ENCODE data around the gene BMPR2.

DNA sequence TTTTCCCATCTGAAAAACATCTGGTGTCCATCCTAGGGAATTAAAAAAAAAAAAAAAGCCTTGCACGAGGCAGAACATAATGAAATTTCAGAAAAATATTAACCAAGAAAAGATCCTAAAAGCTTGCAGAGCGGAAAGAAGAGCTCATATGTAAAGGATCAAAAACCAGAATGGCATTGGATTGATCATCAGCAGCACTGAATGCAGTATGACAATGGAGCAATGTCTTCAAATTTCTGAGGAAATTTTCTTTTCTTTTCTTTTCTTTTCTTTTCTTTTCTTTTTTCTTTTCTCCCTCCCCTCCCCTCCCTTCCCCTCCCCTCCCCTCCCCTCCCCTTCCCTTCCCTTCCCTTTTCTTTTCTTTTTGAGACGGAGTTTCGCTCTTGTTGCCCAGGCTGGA, 237.4 kb downstream of the BMPR2 start:
- TF ChIP-seq POLR2AphosphoS5 (IDR thresholded peaks at IDR 0.05; ENCODE audit: low read depth, low read length) (no peak), SRF (IDR thresholded peaks at IDR 0.05; ENCODE audit: low read depth) (no peak), CEBPB (IDR thresholded peaks at IDR 0.05; ENCODE audit: low read depth) (no peak), JUND (IDR thresholded peaks at IDR 0.05) (no peak), ZFX (IDR thresholded peaks at IDR 0.05) (no peak), SP1 (IDR thresholded peaks at IDR 0.05; ENCODE audit: low read depth) (no peak)
- TF ChIP-seq, protein P1, sequence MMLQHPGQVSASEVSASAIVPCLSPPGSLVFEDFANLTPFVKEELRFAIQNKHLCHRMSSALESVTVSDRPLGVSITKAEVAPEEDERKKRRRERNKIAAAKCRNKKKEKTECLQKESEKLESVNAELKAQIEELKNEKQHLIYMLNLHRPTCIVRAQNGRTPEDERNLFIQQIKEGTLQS (IDR thresholded peaks at IDR 0.05), result no peak
- TF ChIP-seq, protein P2, sequence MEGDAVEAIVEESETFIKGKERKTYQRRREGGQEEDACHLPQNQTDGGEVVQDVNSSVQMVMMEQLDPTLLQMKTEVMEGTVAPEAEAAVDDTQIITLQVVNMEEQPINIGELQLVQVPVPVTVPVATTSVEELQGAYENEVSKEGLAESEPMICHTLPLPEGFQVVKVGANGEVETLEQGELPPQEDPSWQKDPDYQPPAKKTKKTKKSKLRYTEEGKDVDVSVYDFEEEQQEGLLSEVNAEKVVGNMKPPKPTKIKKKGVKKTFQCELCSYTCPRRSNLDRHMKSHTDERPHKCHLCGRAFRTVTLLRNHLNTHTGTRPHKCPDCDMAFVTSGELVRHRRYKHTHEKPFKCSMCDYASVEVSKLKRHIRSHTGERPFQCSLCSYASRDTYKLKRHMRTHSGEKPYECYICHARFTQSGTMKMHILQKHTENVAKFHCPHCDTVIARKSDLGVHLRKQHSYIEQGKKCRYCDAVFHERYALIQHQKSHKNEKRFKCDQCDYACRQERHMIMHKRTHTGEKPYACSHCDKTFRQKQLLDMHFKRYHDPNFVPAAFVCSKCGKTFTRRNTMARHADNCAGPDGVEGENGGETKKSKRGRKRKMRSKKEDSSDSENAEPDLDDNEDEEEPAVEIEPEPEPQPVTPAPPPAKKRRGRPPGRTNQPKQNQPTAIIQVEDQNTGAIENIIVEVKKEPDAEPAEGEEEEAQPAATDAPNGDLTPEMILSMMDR (IDR thresholded peaks at IDR 0.05 in 2 of 3, conservative IDR thresholded peaks at IDR 0.05 in 1 of 3; ENCODE audit: borderline replicate concordance in 1 of 3, insufficient read depth in 1 of 3, low read depth in 2 of 3, low read length in 2 of 3), result no peak

Measured in HCT116 (cell line).